ENCODE data around the gene SCGN.

The SCGN gene

DNA sequence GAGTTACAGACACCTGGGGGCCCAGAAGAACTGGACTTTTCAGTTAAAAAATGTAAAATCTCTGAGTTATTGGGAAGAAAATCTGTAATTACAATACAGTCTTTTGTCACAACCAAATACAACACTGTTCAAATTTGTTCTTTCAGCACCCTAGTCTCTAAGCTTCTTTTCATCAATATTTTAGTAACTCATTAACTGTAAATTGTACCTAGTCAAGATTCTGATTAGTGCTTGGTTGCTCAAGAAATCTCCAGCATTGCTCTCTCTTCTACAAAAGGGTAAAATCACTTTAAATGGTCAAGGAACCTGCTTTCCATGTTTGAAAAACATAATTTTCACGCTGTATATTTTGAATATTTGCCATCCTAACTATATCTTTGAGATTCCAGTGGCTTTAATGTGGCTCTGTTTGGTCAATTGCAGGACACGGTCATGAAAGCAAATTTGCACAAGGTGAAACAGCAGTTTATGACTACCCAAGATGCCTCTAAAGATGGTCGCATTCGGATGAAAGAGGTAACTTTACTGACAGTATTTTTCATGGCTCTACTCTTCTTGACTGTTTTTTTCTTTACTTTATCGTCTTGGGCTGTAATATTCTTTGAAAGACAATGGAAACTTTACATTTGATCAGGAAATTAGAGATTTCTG is 9.2 kb downstream of the SCGN start:
- Histone ChIP-seq H3K4me3 (ENCODE audit: low read length) (no peak overlapping the region), H3K27ac (ENCODE audit: low read length) (no peak overlapping the region), H3K79me2 (ENCODE audit: low read length) (no peaks in the 10 kb centered on the region), H3K36me3 (replicated peaks; ENCODE audit: low read depth, low read length) (no peaks in the 10 kb centered on the region), H3K4me2 (ENCODE audit: low read length) (no peak overlapping the region), H2AFZ (ENCODE audit: low read depth, low read length) (no peak overlapping the region), H4K20me1 (ENCODE audit: insufficient read depth, low read length) (no peaks in the 10 kb centered on the region), H3K9ac (ENCODE audit: low read length) (no peak overlapping the region), H3K9me3 (ENCODE audit: insufficient read depth, low read length) (no peaks in the 10 kb centered on the region), H3K27me3 (ENCODE audit: low read depth, low read length) (no peaks in the 10 kb centered on the region), H3K4me1 (ENCODE audit: low read length) (no peaks in the 10 kb centered on the region)
- no peak for TF ChIP-seq EZH2phosphoT487 (IDR thresholded peaks at IDR 0.05; ENCODE audit: low read depth)
- TF ChIP-seq, protein P1, sequence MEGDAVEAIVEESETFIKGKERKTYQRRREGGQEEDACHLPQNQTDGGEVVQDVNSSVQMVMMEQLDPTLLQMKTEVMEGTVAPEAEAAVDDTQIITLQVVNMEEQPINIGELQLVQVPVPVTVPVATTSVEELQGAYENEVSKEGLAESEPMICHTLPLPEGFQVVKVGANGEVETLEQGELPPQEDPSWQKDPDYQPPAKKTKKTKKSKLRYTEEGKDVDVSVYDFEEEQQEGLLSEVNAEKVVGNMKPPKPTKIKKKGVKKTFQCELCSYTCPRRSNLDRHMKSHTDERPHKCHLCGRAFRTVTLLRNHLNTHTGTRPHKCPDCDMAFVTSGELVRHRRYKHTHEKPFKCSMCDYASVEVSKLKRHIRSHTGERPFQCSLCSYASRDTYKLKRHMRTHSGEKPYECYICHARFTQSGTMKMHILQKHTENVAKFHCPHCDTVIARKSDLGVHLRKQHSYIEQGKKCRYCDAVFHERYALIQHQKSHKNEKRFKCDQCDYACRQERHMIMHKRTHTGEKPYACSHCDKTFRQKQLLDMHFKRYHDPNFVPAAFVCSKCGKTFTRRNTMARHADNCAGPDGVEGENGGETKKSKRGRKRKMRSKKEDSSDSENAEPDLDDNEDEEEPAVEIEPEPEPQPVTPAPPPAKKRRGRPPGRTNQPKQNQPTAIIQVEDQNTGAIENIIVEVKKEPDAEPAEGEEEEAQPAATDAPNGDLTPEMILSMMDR (IDR thresholded peaks at IDR 0.05; ENCODE audit: low read depth, low read length), result no peak

DNA sequence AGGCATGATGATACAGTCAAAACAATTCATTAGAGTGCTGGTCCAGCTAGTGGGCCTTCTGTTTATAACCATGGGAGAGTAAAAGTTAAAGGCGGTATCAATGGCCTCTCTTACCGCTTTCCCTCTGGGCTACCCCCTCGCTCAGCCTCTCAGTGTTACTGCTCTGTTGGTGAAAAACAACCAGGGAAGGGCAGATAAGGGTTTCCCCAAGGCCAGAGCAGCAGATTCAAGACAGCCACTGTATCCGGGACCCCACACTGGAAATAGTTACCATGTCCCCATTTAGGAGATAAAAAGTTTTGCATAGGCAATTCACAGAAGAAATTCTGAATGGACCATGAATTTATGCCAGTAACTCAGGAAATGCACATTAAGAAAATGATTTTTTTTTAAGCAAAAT is 13.4 kb downstream of the SCGN start:
- Histone ChIP-seq H3K27me3 (ENCODE audit: low read depth, low read length) (no peaks in the 10 kb centered on the region), H4K20me1 (ENCODE audit: insufficient read depth, low read length) (no peaks in the 10 kb centered on the region), H3K4me2 (ENCODE audit: low read length) (no peak overlapping the region), H3K79me2 (ENCODE audit: low read length) (no peaks in the 10 kb centered on the region), H3K9me3 (ENCODE audit: insufficient read depth, low read length) (no peaks in the 10 kb centered on the region), H3K36me3 (replicated peaks; ENCODE audit: low read depth, low read length) (no peaks in the 10 kb centered on the region), H3K4me3 (ENCODE audit: low read length) (no peak overlapping the region), H3K9ac (ENCODE audit: low read length) (no peak overlapping the region), H3K27ac (ENCODE audit: low read length) (no peak overlapping the region), H2AFZ (ENCODE audit: low read depth, low read length) (no peak overlapping the region), H3K4me1 (ENCODE audit: low read length) (no peaks in the 10 kb centered on the region)
- TF ChIP-seq, protein P1 (IDR thresholded peaks at IDR 0.05; ENCODE audit: low read depth, low read length), result no peak
- no peak for TF ChIP-seq EZH2phosphoT487 (IDR thresholded peaks at IDR 0.05; ENCODE audit: low read depth)

DNA sequence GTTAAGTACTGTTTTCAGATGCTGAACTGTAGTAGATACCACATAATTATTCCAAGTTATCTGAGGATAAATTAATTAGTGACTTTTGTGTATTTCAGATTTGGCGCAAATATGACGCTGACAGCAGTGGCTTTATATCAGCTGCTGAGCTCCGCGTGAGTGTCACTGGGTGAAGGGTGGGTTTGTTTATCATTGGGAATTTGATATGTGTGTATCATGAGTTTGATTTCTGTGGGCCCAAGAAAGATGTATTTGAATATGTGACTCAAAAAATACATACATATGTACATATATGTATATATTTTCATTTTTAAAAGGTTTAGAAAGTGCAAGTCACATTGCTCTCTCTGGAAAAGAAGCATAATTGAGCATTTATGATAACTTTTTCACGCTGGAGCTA is 17.4 kb downstream of the SCGN start:
- no peaks in the 10 kb centered on the region for H4K20me1 ChIP-seq (ENCODE audit: insufficient read depth, low read length)
- no peaks in the 10 kb centered on the region for H3K36me3 ChIP-seq (replicated peaks; ENCODE audit: low read depth, low read length)
- no peaks in the 10 kb centered on the region for H3K9me3 ChIP-seq (ENCODE audit: insufficient read depth, low read length)

DNA sequence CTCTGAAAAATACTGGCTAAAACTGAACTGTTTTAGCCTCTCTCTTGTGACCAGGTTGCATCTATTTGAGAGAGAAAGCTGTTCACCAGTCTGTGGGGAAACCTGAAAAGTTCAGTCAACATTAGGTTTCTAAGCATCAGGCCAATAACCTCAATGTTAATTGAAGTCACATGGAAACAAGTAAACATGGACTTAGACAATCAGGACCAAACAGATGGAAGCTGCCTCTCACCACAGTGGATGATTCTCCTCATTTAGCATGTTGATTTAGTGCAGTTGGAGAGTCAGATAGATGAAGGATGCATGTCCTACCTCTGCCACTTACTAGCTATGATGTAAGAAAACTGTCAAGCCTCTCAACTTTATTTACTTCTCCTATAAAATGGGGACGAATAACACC is 18.2 kb downstream of the SCGN start:
- no peak overlapping the region for H3K4me2 ChIP-seq (ENCODE audit: low read length)
- no peaks in the 10 kb centered on the region for H3K79me2 ChIP-seq (ENCODE audit: low read length)
- H3K9ac ChIP-seq (ENCODE audit: low read length), result no peak overlapping the region
- TF ChIP-seq EZH2phosphoT487 (IDR thresholded peaks at IDR 0.05; ENCODE audit: low read depth), result no peak
- TF ChIP-seq, protein P1 (IDR thresholded peaks at IDR 0.05; ENCODE audit: low read depth, low read length), result no peak
- H3K27me3 ChIP-seq (ENCODE audit: low read depth, low read length), result no peaks in the 10 kb centered on the region
- no peaks in the 10 kb centered on the region for H3K9me3 ChIP-seq (ENCODE audit: insufficient read depth, low read length)
- H3K36me3 ChIP-seq (replicated peaks; ENCODE audit: low read depth, low read length), result no peaks in the 10 kb centered on the region
- no peak overlapping the region for H2AFZ ChIP-seq (ENCODE audit: low read depth, low read length)
- H3K27ac ChIP-seq (ENCODE audit: low read length), result no peak overlapping the region
- no peaks in the 10 kb centered on the region for H3K4me1 ChIP-seq (ENCODE audit: low read length)
- no peak overlapping the region for H3K4me3 ChIP-seq (ENCODE audit: low read length)
- no peaks in the 10 kb centered on the region for H4K20me1 ChIP-seq (ENCODE audit: insufficient read depth, low read length)

More for the DNA sequence above, 17.4 kb downstream of the SCGN start:
- Histone ChIP-seq H3K4me1 (ENCODE audit: low read length) (no peaks in the 10 kb centered on the region), H3K27ac (ENCODE audit: low read length) (no peak overlapping the region), H3K4me2 (ENCODE audit: low read length) (no peak overlapping the region), H3K27me3 (ENCODE audit: low read depth, low read length) (no peaks in the 10 kb centered on the region), H2AFZ (ENCODE audit: low read depth, low read length) (no peak overlapping the region), H3K4me3 (ENCODE audit: low read length) (no peak overlapping the region), H3K79me2 (ENCODE audit: low read length) (no peaks in the 10 kb centered on the region), H3K9ac (ENCODE audit: low read length) (no peak overlapping the region)
- TF ChIP-seq, protein P1 (IDR thresholded peaks at IDR 0.05; ENCODE audit: low read depth, low read length), result no peak
- no peak for TF ChIP-seq EZH2phosphoT487 (IDR thresholded peaks at IDR 0.05; ENCODE audit: low read depth)

Data from OCI-LY3 (cell line).